ENCODE data around the gene ELF5. TPM values are rescaled to one million over a fixed set of nuclear protein-coding genes. Genes with fewer than 3 reads are reported as not detected.

Gene ELF5
- total and polyA plus RNA-seq, 2 of the 8 experiments (the other 6 are each of a cell fraction or from before 2014, with no cell fraction given): not detected

GRCh38 chr11:34552270-34552669, 38.7 kb upstream of the ELF5 start (continued):
- no peak for TF ChIP-seq YY1 (IDR thresholded peaks at IDR 0.05; ENCODE audit: low read depth, low read length)
- TF ChIP-seq NRF1 (IDR thresholded peaks at IDR 0.05; ENCODE audit: low read depth, low read length): no peak
- TF ChIP-seq GTF2F1 (IDR thresholded peaks at IDR 0.05; ENCODE audit: borderline replicate concordance, low read depth, low read length): no peak
- no peak for TF ChIP-seq JUND (IDR thresholded peaks at IDR 0.05; ENCODE audit: low read length)

All from H1 (cell line).